Activated T-cell treated with anti-CD3 and anti-CD28 coated beads for 4 hours (primary cell): ENCODE data around the gene TTC39A.

Source experiments
- DNase-seq: peaks from one replicate; pipeline ENCODE4 v3.0.0-alpha.2; 2020

The TTC39A gene

GRCh38 chr1:51313961-51314777, 16.2 kb downstream of the TTC39A start:
- DNase-seq = no peak

- DNase-seq = no peak
Measured at GRCh38 chr1:51313268-51313852, 17.0 kb downstream of the TTC39A start.

- DNase-seq = no peak
Measured at GRCh38 chr1:51312718-51313117, 17.6 kb downstream of the TTC39A start.

GRCh38 chr1:51311826-51312225, 18.5 kb downstream of the TTC39A start:
- DNase-seq = no peak

- DNase-seq = no peak
Measured at GRCh38 chr1:51310871-51311613, 19.3 kb downstream of the TTC39A start.

- DNase-seq = no peak
Measured at GRCh38 chr1:51309291-51309690, 21.1 kb downstream of the TTC39A start.

GRCh38 chr1:51308636-51309035, 21.7 kb downstream of the TTC39A start:
- no peak for DNase-seq

- no peak for DNase-seq
Measured at GRCh38 chr1:51306950-51307349, 23.4 kb downstream of the TTC39A start.

- DNase-seq = no peak
Measured at GRCh38 chr1:51305371-51305823, 25.0 kb downstream of the TTC39A start.

GRCh38 chr1:51304360-51304759, 26.0 kb downstream of the TTC39A start:
- no peak for DNase-seq

- DNase-seq = no peak
Measured at GRCh38 chr1:51303751-51304251, 26.6 kb downstream of the TTC39A start.

GRCh38 chr1:51303315-51303714, 27.0 kb downstream of the TTC39A start:
- DNase-seq = no peak

GRCh38 chr1:51302746-51303145, 27.6 kb downstream of the TTC39A start:
- DNase-seq = no peak

- no peak for DNase-seq
Measured at GRCh38 chr1:51302270-51302669, 28.1 kb downstream of the TTC39A start.

- no peak for DNase-seq
Measured at GRCh38 chr1:51301844-51302162, 28.6 kb downstream of the TTC39A start.

GRCh38 chr1:51301152-51301843, 29.1 kb downstream of the TTC39A start:
- no peak for DNase-seq

GRCh38 chr1:51299981-51300670, 30.2 kb downstream of the TTC39A start:
- no peak for DNase-seq

GRCh38 chr1:51299185-51299885, 31.0 kb downstream of the TTC39A start:
- no peak for DNase-seq

GRCh38 chr1:51298322-51298705, 32.0 kb downstream of the TTC39A start:
- DNase-seq = no peak

- DNase-seq = no peak
Measured at GRCh38 chr1:51297401-51298321, 32.7 kb downstream of the TTC39A start.
